ENCODE data around the gene FRMPD4.

FRMPD4 gene

GRCh38 chrX:12378706-12379105 is 240.4 kb downstream of the FRMPD4 start:
- Histone ChIP-seq H3K4me3 (ENCODE audit: low read depth in 1 of 2, low read length in 2 of 2) (no peak overlapping the region), H3K27me3 (ENCODE audit: control insufficient read depth in 1 of 2, insufficient read depth in 2 of 2, low read length in 2 of 2) (no peaks in the 10 kb centered on the region), H3K4me1 (ENCODE audit: control insufficient read depth in 1 of 2, insufficient read depth in 2 of 2, low read length in 2 of 2) (no peaks in the 10 kb centered on the region), H3K9ac (ENCODE audit: low read depth in 1 of 2, low read length in 2 of 2) (no peak overlapping the region), H3K9me3 (ENCODE audit: control insufficient read depth in 1 of 2, low read length in 2 of 2) (no peaks in the 10 kb centered on the region), H3K27ac (ENCODE audit: low read depth, low read length) (no peak overlapping the region), H3K36me3 (ENCODE audit: control insufficient read depth in 1 of 2, insufficient read depth in 2 of 2, low read length in 2 of 2) (no peaks in the 10 kb centered on the region)

GRCh38 chrX:12379671-12380070 is 241.4 kb downstream of the FRMPD4 start:
- H3K36me3 ChIP-seq (ENCODE audit: control insufficient read depth in 1 of 2, insufficient read depth in 2 of 2, low read length in 2 of 2) = no peaks in the 10 kb centered on the region
- H3K9me3 ChIP-seq (ENCODE audit: control insufficient read depth in 1 of 2, low read length in 2 of 2) = no peaks in the 10 kb centered on the region
- H3K4me3 ChIP-seq (ENCODE audit: low read depth in 1 of 2, low read length in 2 of 2) = no peak overlapping the region
- no peaks in the 10 kb centered on the region for H3K27me3 ChIP-seq (ENCODE audit: control insufficient read depth in 1 of 2, insufficient read depth in 2 of 2, low read length in 2 of 2)
- H3K9ac ChIP-seq (ENCODE audit: low read depth in 1 of 2, low read length in 2 of 2) = no peak overlapping the region
- no peaks in the 10 kb centered on the region for H3K4me1 ChIP-seq (ENCODE audit: control insufficient read depth in 1 of 2, insufficient read depth in 2 of 2, low read length in 2 of 2)
- no peak overlapping the region for H3K27ac ChIP-seq (ENCODE audit: low read depth, low read length)

- no peak overlapping the region for H3K27ac ChIP-seq (ENCODE audit: low read depth, low read length)
- H3K9ac ChIP-seq (ENCODE audit: low read depth in 1 of 2, low read length in 2 of 2) = no peak overlapping the region
- no peaks in the 10 kb centered on the region for H3K9me3 ChIP-seq (ENCODE audit: control insufficient read depth in 1 of 2, low read length in 2 of 2)
- no peak overlapping the region for H3K4me3 ChIP-seq (ENCODE audit: low read depth in 1 of 2, low read length in 2 of 2)
- no peaks in the 10 kb centered on the region for H3K27me3 ChIP-seq (ENCODE audit: control insufficient read depth in 1 of 2, insufficient read depth in 2 of 2, low read length in 2 of 2)
- no peaks in the 10 kb centered on the region for H3K4me1 ChIP-seq (ENCODE audit: control insufficient read depth in 1 of 2, insufficient read depth in 2 of 2, low read length in 2 of 2)
- no peaks in the 10 kb centered on the region for H3K36me3 ChIP-seq (ENCODE audit: control insufficient read depth in 1 of 2, insufficient read depth in 2 of 2, low read length in 2 of 2)
These were observed 244.9 kb downstream of the FRMPD4 start for GRCh38 chrX:12383196-12383595.

GRCh38 chrX:12390301-12390700 is 252.0 kb downstream of the FRMPD4 start:
- Histone ChIP-seq H3K4me1 (ENCODE audit: control insufficient read depth in 1 of 2, insufficient read depth in 2 of 2, low read length in 2 of 2) (no peaks in the 10 kb centered on the region), H3K36me3 (ENCODE audit: control insufficient read depth in 1 of 2, insufficient read depth in 2 of 2, low read length in 2 of 2) (no peaks in the 10 kb centered on the region), H3K27me3 (ENCODE audit: control insufficient read depth in 1 of 2, insufficient read depth in 2 of 2, low read length in 2 of 2) (no peaks in the 10 kb centered on the region), H3K4me3 (ENCODE audit: low read depth in 1 of 2, low read length in 2 of 2) (no peak overlapping the region), H3K27ac (ENCODE audit: low read depth, low read length) (no peak overlapping the region), H3K9ac (ENCODE audit: low read depth in 1 of 2, low read length in 2 of 2) (no peak overlapping the region), H3K9me3 (ENCODE audit: control insufficient read depth in 1 of 2, low read length in 2 of 2) (no peaks in the 10 kb centered on the region)

GRCh38 chrX:12396584-12396983 is 258.3 kb downstream of the FRMPD4 start:
- no peak overlapping the region for H3K4me3 ChIP-seq (ENCODE audit: low read depth in 1 of 2, low read length in 2 of 2)
- no peak overlapping the region for H3K27ac ChIP-seq (ENCODE audit: low read depth, low read length)
- H3K9me3 ChIP-seq (ENCODE audit: control insufficient read depth in 1 of 2, low read length in 2 of 2) = no peaks in the 10 kb centered on the region
- no peaks in the 10 kb centered on the region for H3K36me3 ChIP-seq (ENCODE audit: control insufficient read depth in 1 of 2, insufficient read depth in 2 of 2, low read length in 2 of 2)
- H3K9ac ChIP-seq (ENCODE audit: low read depth in 1 of 2, low read length in 2 of 2) = no peak overlapping the region
- no peaks in the 10 kb centered on the region for H3K4me1 ChIP-seq (ENCODE audit: control insufficient read depth in 1 of 2, insufficient read depth in 2 of 2, low read length in 2 of 2)
- no peaks in the 10 kb centered on the region for H3K27me3 ChIP-seq (ENCODE audit: control insufficient read depth in 1 of 2, insufficient read depth in 2 of 2, low read length in 2 of 2)

- Histone ChIP-seq H3K27me3 (ENCODE audit: control insufficient read depth in 1 of 2, insufficient read depth in 2 of 2, low read length in 2 of 2) (no peaks in the 10 kb centered on the region), H3K9me3 (ENCODE audit: control insufficient read depth in 1 of 2, low read length in 2 of 2) (no peaks in the 10 kb centered on the region), H3K9ac (ENCODE audit: low read depth in 1 of 2, low read length in 2 of 2) (no peak overlapping the region), H3K4me3 (ENCODE audit: low read depth in 1 of 2, low read length in 2 of 2) (no peak overlapping the region), H3K36me3 (ENCODE audit: control insufficient read depth in 1 of 2, insufficient read depth in 2 of 2, low read length in 2 of 2) (no peaks in the 10 kb centered on the region), H3K4me1 (ENCODE audit: control insufficient read depth in 1 of 2, insufficient read depth in 2 of 2, low read length in 2 of 2) (no peaks in the 10 kb centered on the region), H3K27ac (ENCODE audit: low read depth, low read length) (no peak overlapping the region)
These were observed 261.9 kb downstream of the FRMPD4 start for GRCh38 chrX:12400218-12400617.

GRCh38 chrX:12401252-12401651 is 263.0 kb downstream of the FRMPD4 start:
- H3K27me3 ChIP-seq (ENCODE audit: control insufficient read depth in 1 of 2, insufficient read depth in 2 of 2, low read length in 2 of 2) = no peaks in the 10 kb centered on the region
- no peak overlapping the region for H3K27ac ChIP-seq (ENCODE audit: low read depth, low read length)
- H3K36me3 ChIP-seq (ENCODE audit: control insufficient read depth in 1 of 2, insufficient read depth in 2 of 2, low read length in 2 of 2) = no peaks in the 10 kb centered on the region
- H3K9ac ChIP-seq (ENCODE audit: low read depth in 1 of 2, low read length in 2 of 2) = no peak overlapping the region
- no peaks in the 10 kb centered on the region for H3K9me3 ChIP-seq (ENCODE audit: control insufficient read depth in 1 of 2, low read length in 2 of 2)
- no peaks in the 10 kb centered on the region for H3K4me1 ChIP-seq (ENCODE audit: control insufficient read depth in 1 of 2, insufficient read depth in 2 of 2, low read length in 2 of 2)
- H3K4me3 ChIP-seq (ENCODE audit: low read depth in 1 of 2, low read length in 2 of 2) = no peak overlapping the region

GRCh38 chrX:12403474-12404082 is 265.3 kb downstream of the FRMPD4 start:
- Histone ChIP-seq H3K4me3 (ENCODE audit: low read depth in 1 of 2, low read length in 2 of 2) (no peak overlapping the region), H3K27me3 (ENCODE audit: control insufficient read depth in 1 of 2, insufficient read depth in 2 of 2, low read length in 2 of 2) (no peaks in the 10 kb centered on the region), H3K4me1 (ENCODE audit: control insufficient read depth in 1 of 2, insufficient read depth in 2 of 2, low read length in 2 of 2) (no peaks in the 10 kb centered on the region), H3K9me3 (ENCODE audit: control insufficient read depth in 1 of 2, low read length in 2 of 2) (no peaks in the 10 kb centered on the region), H3K9ac (ENCODE audit: low read depth in 1 of 2, low read length in 2 of 2) (no peak overlapping the region), H3K36me3 (ENCODE audit: control insufficient read depth in 1 of 2, insufficient read depth in 2 of 2, low read length in 2 of 2) (no peaks in the 10 kb centered on the region), H3K27ac (ENCODE audit: low read depth, low read length) (no peak overlapping the region)

GRCh38 chrX:12405306-12405705 is 267.0 kb downstream of the FRMPD4 start:
- Histone ChIP-seq H3K4me3 (ENCODE audit: low read depth in 1 of 2, low read length in 2 of 2) (no peak overlapping the region), H3K9ac (ENCODE audit: low read depth in 1 of 2, low read length in 2 of 2) (no peak overlapping the region), H3K27ac (ENCODE audit: low read depth, low read length) (no peak overlapping the region), H3K9me3 (ENCODE audit: control insufficient read depth in 1 of 2, low read length in 2 of 2) (no peaks in the 10 kb centered on the region), H3K27me3 (ENCODE audit: control insufficient read depth in 1 of 2, insufficient read depth in 2 of 2, low read length in 2 of 2) (no peaks in the 10 kb centered on the region), H3K36me3 (ENCODE audit: control insufficient read depth in 1 of 2, insufficient read depth in 2 of 2, low read length in 2 of 2) (no peaks in the 10 kb centered on the region), H3K4me1 (ENCODE audit: control insufficient read depth in 1 of 2, insufficient read depth in 2 of 2, low read length in 2 of 2) (no peaks in the 10 kb centered on the region)

GRCh38 chrX:12410523-12410922 is 272.2 kb downstream of the FRMPD4 start:
- Histone ChIP-seq H3K9me3 (ENCODE audit: control insufficient read depth in 1 of 2, low read length in 2 of 2) (no peaks in the 10 kb centered on the region), H3K27ac (ENCODE audit: low read depth, low read length) (no peak overlapping the region), H3K27me3 (ENCODE audit: control insufficient read depth in 1 of 2, insufficient read depth in 2 of 2, low read length in 2 of 2) (no peaks in the 10 kb centered on the region), H3K9ac (ENCODE audit: low read depth in 1 of 2, low read length in 2 of 2) (no peak overlapping the region), H3K4me3 (ENCODE audit: low read depth in 1 of 2, low read length in 2 of 2) (no peak overlapping the region), H3K36me3 (ENCODE audit: control insufficient read depth in 1 of 2, insufficient read depth in 2 of 2, low read length in 2 of 2) (no peaks in the 10 kb centered on the region), H3K4me1 (ENCODE audit: control insufficient read depth in 1 of 2, insufficient read depth in 2 of 2, low read length in 2 of 2) (no peaks in the 10 kb centered on the region)

- Histone ChIP-seq H3K27ac (ENCODE audit: low read depth, low read length) (no peak overlapping the region), H3K9me3 (ENCODE audit: control insufficient read depth in 1 of 2, low read length in 2 of 2) (no peaks in the 10 kb centered on the region), H3K9ac (ENCODE audit: low read depth in 1 of 2, low read length in 2 of 2) (no peak overlapping the region), H3K4me1 (ENCODE audit: control insufficient read depth in 1 of 2, insufficient read depth in 2 of 2, low read length in 2 of 2) (no peaks in the 10 kb centered on the region), H3K27me3 (ENCODE audit: control insufficient read depth in 1 of 2, insufficient read depth in 2 of 2, low read length in 2 of 2) (no peaks in the 10 kb centered on the region), H3K4me3 (ENCODE audit: low read depth in 1 of 2, low read length in 2 of 2) (no peak overlapping the region), H3K36me3 (ENCODE audit: control insufficient read depth in 1 of 2, insufficient read depth in 2 of 2, low read length in 2 of 2) (no peaks in the 10 kb centered on the region)
These were observed 273.6 kb downstream of the FRMPD4 start for GRCh38 chrX:12411831-12412230.
